Endothelial cell of umbilical vein (primary cell): Measurements from ENCODE around the gene DUSP5.

Source experiments
- POLR2A ChIP-seq: IDR thresholded peaks from 2 replicates; pipeline ENCODE4 v1.6.1; 2012; ENCODE audit warnings: low read depth, mild to moderate bottlenecking, control low read depth, low read length
- POLR2AphosphoS5 ChIP-seq: IDR thresholded peaks from 2 replicates; pipeline ENCODE4 v1.6.1; 2012; ENCODE audit warnings: low read depth, mild to moderate bottlenecking, control low read depth, low read length, moderate library complexity; ENCODE audit not compliant: insufficient read depth
- TF ChIP-seq, protein P1 (sequence below), 2 donors: IDR thresholded peaks; 1 replicate in 1 of 2; 2 replicates in 1 of 2; pipeline ENCODE4 v1.5.1; 2011; ENCODE audit warnings: low read length in 2 of 2, mild to moderate bottlenecking in 2 of 2, moderate library complexity in 2 of 2, control low read depth in 1 of 2, inconsistent platforms in 1 of 2, low read depth in 1 of 2; ENCODE audit not compliant: insufficient read depth in 1 of 2; ENCODE audit errors: extremely low read depth in 1 of 2
- TF ChIP-seq, protein P2 (sequence below): IDR thresholded peaks from 2 replicates; pipeline ENCODE4 v1.6.1; 2011; ENCODE audit not compliant: insufficient read depth, insufficient read length

DNA sequence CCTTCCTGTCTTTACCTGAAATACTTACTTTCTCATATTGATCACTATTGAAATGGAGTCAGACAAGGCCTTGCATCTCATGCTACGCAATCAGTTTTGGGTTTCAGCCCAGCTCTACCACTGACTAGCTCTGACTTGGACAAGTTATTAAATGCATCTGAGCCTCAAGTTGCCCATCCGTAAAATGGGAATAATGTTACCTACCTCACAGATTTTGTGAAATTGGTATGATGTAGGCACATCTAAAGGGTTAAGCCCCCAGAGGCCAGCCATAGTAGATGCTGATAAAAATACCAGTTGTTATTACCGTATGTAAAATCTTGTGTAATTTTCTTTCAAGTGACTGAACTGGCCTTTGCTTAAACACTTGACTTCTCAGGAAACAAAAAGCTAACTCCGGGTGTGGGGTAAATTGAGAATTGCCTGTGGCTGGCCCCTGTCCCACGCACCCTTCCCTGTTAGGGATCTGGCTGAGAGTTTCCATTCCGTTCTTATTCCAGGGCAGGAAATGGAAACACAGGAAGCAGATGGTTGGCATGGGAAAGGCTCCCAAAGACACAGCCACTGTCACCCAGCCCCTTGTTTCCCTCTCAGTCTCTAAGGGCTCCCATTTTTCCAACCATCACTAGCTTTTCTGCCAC is 7.5 kb downstream of the DUSP5 start:
- TF ChIP-seq POLR2A: no peak
- no peak for TF ChIP-seq POLR2AphosphoS5
- TF ChIP-seq, protein P1, sequence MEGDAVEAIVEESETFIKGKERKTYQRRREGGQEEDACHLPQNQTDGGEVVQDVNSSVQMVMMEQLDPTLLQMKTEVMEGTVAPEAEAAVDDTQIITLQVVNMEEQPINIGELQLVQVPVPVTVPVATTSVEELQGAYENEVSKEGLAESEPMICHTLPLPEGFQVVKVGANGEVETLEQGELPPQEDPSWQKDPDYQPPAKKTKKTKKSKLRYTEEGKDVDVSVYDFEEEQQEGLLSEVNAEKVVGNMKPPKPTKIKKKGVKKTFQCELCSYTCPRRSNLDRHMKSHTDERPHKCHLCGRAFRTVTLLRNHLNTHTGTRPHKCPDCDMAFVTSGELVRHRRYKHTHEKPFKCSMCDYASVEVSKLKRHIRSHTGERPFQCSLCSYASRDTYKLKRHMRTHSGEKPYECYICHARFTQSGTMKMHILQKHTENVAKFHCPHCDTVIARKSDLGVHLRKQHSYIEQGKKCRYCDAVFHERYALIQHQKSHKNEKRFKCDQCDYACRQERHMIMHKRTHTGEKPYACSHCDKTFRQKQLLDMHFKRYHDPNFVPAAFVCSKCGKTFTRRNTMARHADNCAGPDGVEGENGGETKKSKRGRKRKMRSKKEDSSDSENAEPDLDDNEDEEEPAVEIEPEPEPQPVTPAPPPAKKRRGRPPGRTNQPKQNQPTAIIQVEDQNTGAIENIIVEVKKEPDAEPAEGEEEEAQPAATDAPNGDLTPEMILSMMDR (IDR thresholded peaks at IDR 0.05; ENCODE audit: extremely low read depth in 1 of 2, insufficient read depth in 1 of 2, low read depth in 1 of 2, low read length in 2 of 2): no peak
- TF ChIP-seq, protein P2, sequence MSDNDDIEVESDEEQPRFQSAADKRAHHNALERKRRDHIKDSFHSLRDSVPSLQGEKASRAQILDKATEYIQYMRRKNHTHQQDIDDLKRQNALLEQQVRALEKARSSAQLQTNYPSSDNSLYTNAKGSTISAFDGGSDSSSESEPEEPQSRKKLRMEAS: no peak
